GM21529 (cell line): ENCODE results near the gene CCDC170.

Experiments
- ATAC-seq: cut with Tn5 transposase; IDR thresholded peaks from one replicate; pipeline ENCODE4 v1.9.1; 2021; ENCODE audit not compliant: unreplicated experiment

CCDC170 gene

DNA sequence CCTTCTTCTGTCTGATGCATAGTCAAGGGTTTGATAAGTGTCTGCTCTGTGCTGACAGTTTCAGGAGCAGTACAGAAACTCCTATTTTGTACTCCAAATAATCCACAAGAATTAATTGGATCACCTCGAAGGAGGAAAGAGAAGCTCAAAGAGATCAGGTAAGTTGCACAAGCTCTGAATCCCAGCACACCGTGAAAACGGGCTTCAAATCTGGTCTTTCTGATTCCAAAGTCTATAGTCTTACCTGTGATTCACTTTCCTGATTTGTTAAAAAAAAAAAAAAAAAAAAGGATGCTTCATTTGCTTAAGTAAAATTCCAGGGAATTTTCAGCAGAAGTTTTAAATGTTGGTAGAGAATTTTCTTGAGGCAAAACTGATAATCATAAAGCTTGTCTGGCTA is 157.8 kb downstream of the CCDC170 start:
- ATAC-seq = no peak

DNA sequence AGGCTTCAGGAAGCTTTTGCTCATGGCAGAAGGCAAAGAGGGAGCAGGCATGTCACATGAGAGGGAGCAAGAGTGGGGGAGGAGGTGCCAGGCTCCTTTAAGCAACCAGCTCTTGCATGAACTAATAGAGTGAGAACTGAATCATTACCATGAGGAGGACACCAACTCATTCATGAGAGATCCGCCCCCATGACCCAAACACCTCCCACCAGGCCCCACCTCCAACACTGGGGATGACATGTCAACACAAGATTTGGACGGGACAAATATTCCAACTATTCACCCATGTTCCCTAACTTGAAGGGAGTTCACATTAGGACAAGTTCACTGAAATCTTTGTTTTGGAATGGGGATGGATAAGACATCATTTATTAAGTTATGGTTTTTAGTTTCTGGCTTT is 158.5 kb downstream of the CCDC170 start:
- no peak for ATAC-seq

DNA sequence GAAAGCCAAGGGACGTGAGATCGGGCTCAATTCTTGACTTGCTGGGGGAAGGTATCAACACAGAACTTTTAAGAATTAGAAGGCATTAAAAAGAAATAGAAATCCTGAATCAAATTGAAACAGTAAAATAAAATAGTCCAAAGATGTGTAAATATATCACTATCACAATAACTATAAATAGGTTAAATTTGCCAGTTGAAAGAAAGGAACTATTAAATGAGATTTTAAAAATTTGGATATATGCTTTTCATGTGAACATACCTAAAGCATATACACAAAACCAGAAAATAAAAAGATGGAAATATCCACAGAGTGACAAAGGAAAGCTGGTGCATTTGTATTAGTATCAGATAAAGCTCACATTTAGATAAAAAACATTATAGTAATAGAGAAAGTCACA is 161.3 kb downstream of the CCDC170 start:
- no peak for ATAC-seq

DNA sequence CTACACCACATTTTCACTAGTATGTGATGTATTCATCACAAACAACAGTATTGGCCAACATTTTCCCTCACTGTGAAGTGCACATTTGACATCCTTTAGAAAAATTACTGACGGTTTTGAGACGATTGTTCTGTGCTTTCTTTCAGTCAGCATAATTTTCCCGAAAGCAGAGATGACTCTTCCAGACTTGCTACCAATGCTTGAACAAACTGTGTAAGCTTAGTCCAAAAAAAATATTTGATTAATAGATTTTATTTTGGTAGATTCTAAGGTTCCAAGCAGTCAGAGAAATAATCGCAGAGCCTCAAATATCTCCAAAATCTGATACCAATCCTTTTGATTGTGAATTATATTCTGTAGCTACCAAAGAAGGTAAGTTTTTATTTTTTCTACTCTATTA is 162.6 kb downstream of the CCDC170 start:
- ATAC-seq = no peak

DNA sequence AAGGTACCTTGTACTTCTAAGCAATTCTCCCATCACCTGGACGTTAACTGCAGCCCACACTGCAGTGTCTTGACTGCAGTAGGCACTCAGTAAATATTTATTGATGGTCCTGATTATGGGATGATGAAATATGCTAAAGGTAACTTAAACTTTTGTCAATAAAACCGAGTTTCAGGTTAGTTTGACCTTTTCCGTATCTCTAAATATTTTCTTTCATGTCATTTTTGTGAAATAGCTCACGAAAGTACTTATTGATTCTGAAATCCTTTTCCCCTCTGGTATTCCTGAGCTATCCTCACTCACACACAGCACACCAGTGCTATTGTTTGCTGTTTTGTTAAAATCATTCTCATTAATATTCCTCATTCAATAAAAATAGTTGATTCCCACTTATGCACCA is 164.3 kb downstream of the CCDC170 start:
- ATAC-seq = no peak

DNA sequence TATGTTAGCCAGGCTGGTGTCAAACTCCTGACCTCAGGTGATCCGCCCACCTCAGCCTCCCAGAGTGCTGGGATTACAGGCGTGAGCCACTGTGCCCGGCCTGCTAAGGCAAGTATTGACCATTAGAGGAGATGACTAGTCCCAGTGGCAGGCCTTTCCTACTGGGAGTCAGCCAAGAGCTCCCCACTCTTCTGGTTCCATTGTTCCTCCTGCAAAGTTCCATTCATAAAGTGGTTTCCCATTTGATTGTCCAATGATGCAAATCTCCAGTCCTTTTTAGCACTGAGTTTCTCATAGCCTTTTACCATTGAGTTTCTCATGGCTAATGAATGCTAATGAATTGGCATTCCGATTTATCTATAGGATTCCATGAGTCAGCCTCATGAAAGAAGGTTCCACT is 165.4 kb downstream of the CCDC170 start:
- no peak for ATAC-seq

DNA sequence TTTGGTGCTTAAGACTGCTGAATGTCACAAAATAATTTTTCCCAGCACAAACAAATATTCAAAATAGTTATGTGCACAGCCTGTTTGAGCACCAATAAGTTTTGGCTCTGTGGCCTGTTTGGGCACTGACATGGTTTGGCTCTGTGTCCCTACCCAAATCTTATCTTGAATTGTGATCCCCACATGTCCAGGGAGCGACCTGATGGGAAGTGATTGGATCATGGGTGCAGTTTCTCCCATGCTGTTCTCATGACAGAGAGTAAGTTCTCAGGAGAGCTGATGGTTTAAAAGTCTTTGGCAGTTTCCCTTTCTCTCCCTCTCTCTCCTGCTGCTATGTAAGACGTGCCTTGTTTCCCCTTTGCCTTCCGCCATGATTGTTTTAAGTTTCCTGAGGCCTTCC is 167.7 kb downstream of the CCDC170 start:
- ATAC-seq = no peak

DNA sequence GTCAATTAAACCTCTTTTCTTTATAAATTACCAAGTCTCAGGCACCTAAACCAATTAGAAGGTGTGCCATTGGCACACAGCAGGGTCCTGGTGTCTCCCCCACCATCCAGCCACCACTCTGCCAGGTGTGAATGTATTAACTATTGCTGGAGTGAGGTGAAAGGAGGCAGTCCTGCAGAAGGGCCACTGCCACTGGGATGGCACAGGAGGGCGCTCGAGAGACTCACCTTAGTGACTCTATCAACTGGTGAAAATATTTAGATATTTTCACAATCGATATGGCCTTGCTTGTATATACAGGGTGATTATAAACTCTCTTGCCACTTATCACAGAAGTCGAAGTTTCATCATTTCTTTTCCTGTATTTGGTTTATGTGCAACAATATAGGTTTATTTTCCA is 168.1 kb downstream of the CCDC170 start:
- ATAC-seq = no peak

DNA sequence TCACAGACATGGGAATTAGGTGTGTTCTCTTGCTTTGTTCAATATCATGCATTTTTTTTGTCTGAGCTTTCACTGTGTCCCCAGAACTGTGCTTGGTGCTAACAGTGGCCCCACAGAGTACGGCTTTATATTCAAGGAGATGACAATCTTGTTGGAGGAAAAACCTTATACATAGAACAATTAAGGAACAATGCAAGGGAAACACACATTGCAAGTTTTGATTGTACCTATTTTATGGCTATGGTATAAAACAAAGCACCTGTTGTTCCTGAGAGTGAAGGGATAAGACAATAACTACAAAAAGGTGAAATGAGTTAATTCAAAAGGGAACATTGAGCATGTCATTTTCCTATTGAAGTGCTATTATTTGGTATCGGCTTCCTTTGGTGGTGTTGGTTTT is 169.7 kb downstream of the CCDC170 start:
- no peak for ATAC-seq

DNA sequence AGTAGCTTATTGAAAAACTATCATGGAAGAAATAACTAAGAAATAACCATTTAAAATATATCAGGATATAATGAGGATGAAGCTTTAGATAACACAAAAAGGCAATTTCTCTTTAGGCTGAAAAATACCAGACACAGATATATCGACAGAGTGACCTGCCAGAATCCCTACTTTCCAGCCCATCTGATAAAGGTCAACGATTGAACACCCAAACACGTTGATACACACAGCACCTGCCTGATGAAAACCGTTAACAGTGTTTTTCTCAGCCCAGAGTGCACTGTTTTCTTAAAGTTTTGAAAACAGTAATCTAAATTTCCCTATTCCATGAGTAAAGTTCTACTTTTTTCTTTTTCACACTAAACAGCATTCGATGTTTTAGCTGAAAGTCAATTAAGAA is 170.6 kb downstream of the CCDC170 start:
- ATAC-seq = no peak

DNA sequence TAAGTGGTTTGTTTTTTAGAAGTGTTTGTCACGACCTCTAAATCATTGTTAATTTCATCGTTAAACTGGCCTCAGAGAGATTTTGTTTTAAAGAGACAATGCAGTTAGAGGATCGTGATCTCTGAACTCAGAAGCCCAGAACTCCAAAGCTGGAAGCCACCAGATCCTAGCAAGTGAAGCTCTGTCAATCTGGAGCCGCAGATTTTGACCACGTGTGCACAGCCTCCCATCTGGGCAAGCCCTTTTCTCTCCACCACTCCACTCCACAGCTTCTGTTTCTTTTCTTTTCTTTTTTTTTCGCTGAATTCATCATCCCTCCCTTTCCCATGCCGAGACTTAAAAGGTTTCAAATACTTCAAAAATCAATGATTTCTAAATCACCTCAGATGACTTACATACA is 171.5 kb downstream of the CCDC170 start:
- no peak for ATAC-seq

DNA sequence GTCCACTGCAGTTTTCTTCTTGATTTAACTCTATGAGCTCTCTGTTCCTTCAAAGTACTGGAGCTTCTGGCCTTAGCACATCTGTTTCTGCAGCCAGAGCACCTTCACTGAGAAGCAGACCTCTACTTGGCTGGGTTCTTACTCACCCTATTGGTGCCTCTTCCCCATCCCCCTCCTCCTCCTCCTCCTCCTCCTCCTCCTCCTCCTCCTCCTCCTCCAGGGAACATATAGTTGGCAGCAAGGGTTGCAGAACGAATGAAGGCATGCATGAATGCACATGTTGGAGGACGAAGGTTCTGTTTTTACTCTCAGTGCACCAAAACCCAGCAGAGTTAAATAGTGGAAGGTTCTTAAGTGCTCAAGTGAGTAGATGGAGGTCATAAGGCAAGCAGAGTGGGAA is 172.7 kb downstream of the CCDC170 start:
- no peak for ATAC-seq

DNA sequence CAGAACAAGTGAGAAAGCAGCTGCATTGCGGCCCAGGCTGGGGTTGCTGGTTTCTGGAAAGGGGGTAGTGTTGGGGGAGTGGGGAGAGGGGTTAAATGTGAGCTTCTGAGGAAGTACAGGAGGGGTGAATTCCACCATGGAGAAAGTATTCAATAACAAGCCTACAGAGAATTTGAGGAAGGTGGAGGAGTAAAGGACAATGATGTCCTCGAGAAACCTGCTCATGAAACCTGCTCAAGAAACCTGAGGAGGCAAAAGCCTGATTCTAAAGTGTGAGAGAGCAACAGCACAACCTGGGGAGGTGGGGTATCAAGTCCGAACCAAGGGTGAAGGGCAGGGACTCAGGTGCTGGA is 175.4 kb downstream of the CCDC170 start:
- ATAC-seq = no peak

DNA sequence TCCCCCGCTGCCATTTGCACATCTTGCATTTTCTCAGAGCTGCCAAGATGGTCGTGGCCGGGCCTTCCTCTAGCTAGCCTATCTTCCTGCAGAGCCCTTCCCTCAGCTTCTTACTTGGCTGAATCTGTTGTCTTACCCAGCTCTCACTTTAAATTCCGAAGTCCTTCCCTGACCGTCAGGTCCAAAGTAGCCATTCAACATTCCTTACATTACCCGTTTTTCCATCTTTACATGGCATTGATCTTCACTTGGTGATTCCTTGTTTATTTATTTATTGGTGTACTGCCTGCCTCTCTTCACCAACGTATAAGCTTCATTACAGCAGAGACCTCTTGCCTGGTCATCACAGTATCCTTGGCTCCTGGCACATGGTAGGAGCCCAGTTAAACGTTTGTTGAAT is 176.3 kb downstream of the CCDC170 start:
- no peak for ATAC-seq
